Measurements from ENCODE around the gene MCUB.

DNA sequence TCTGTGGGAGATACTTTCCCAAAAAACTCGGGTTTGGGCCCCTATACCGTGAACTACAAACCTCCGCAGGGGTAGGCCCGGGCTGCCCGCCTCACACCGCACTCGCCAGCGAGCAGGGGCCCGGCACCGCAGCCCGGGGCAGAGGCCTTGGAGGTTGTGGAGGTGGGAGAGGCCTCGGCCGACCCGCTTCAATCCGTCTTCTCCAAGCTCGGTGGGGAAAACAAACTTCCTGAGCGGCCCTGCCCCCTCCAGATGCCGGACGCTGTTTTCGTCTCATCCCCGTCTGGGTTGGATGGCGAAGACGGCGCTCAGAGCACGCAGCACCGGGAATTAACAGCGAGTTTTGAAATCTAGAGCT, 442 bp upstream of the MCUB start:
- TF ChIP-seq, protein P1, sequence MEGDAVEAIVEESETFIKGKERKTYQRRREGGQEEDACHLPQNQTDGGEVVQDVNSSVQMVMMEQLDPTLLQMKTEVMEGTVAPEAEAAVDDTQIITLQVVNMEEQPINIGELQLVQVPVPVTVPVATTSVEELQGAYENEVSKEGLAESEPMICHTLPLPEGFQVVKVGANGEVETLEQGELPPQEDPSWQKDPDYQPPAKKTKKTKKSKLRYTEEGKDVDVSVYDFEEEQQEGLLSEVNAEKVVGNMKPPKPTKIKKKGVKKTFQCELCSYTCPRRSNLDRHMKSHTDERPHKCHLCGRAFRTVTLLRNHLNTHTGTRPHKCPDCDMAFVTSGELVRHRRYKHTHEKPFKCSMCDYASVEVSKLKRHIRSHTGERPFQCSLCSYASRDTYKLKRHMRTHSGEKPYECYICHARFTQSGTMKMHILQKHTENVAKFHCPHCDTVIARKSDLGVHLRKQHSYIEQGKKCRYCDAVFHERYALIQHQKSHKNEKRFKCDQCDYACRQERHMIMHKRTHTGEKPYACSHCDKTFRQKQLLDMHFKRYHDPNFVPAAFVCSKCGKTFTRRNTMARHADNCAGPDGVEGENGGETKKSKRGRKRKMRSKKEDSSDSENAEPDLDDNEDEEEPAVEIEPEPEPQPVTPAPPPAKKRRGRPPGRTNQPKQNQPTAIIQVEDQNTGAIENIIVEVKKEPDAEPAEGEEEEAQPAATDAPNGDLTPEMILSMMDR (IDR thresholded peaks at IDR 0.05; ENCODE audit: low read length): no peak
- TF ChIP-seq EZH2 (optimal IDR thresholded peaks at IDR 0.05; ENCODE audit: low read depth, low read length) (no peak), EZH2phosphoT487 (IDR thresholded peaks at IDR 0.05; ENCODE audit: low read length) (no peak)
